ENCODE data around the gene LRRN2.
"Not testable (repeated sequence)": the region's sequence is repeated elsewhere in the genome, so short reads cannot be mapped to it uniquely, and the experiment has no call there.

Gene LRRN2

GRCh38 chr1:204634260-204634910 is 51.2 kb downstream of the LRRN2 start:
- in situ Hi-C loops (cut with HindIII; ENCODE audit: low sequenced_read_pairs) = loop anchor here (5.0 kb wide), 1 partner anchor 48 kb away; no protein-coding TSS in a partner anchor

GRCh38 chr1:204633665-204634064 is 51.9 kb downstream of the LRRN2 start:
- in situ Hi-C loops (cut with HindIII; ENCODE audit: low sequenced_read_pairs) = loop anchor here (5.0 kb wide), 1 partner anchor 49 kb away; no protein-coding TSS in a partner anchor

GRCh38 chr1:204630132-204630905 is 55.2 kb downstream of the LRRN2 start:
- in situ Hi-C loops (cut with HindIII; ENCODE audit: low sequenced_read_pairs) = loop anchor here (5.0 kb wide), 1 partner anchor 52 kb away; no protein-coding TSS in a partner anchor

- in situ Hi-C loops (cut with HindIII; ENCODE audit: low sequenced_read_pairs) = not testable (repeated sequence)
Measured at GRCh38 chr1:204629459-204629858, 56.1 kb downstream of the LRRN2 start.

- in situ Hi-C loops (cut with HindIII; ENCODE audit: low sequenced_read_pairs) = no loop called here
Measured at GRCh38 chr1:204628868-204629267, 56.7 kb downstream of the LRRN2 start.

- in situ Hi-C loops (cut with HindIII; ENCODE audit: low sequenced_read_pairs) = no loop called here
Measured at GRCh38 chr1:204627436-204627835, 58.1 kb downstream of the LRRN2 start.

- in situ Hi-C loops (cut with HindIII; ENCODE audit: low sequenced_read_pairs) = no loop called here
Measured at GRCh38 chr1:204626381-204626780, 59.2 kb downstream of the LRRN2 start.

GRCh38 chr1:204624631-204625216 is 60.8 kb downstream of the LRRN2 start:
- in situ Hi-C loops (cut with HindIII; ENCODE audit: low sequenced_read_pairs) = no loop called here

- in situ Hi-C loops (cut with HindIII; ENCODE audit: low sequenced_read_pairs) = no loop called here
Measured at GRCh38 chr1:204623894-204624361, 61.6 kb downstream of the LRRN2 start.

GRCh38 chr1:204623365-204623893 is 62.1 kb downstream of the LRRN2 start:
- in situ Hi-C loops (cut with HindIII; ENCODE audit: low sequenced_read_pairs) = no loop called here

GRCh38 chr1:204621996-204622395 is 63.5 kb downstream of the LRRN2 start:
- in situ Hi-C loops (cut with HindIII; ENCODE audit: low sequenced_read_pairs) = no loop called here

- in situ Hi-C loops (cut with HindIII; ENCODE audit: low sequenced_read_pairs) = no loop called here
Measured at GRCh38 chr1:204621396-204621795, 64.1 kb downstream of the LRRN2 start.

- in situ Hi-C loops (cut with HindIII; ENCODE audit: low sequenced_read_pairs) = loop anchor here (5.0 kb wide), 1 partner anchor 77 kb away; no protein-coding TSS in a partner anchor
Measured at GRCh38 chr1:204619721-204620120, 65.8 kb downstream of the LRRN2 start.

GRCh38 chr1:204618148-204618760 is 67.3 kb downstream of the LRRN2 start:
- in situ Hi-C loops (cut with HindIII; ENCODE audit: low sequenced_read_pairs) = loop anchor here (5.0 kb wide), 1 partner anchor 76 kb away; no protein-coding TSS in a partner anchor

GRCh38 chr1:204617256-204618147 is 68.0 kb downstream of the LRRN2 start:
- in situ Hi-C loops (cut with HindIII; ENCODE audit: low sequenced_read_pairs) = loop anchor here (5.0 kb wide), 1 partner anchor 75 kb away; no protein-coding TSS in a partner anchor

GRCh38 chr1:204616641-204617040 is 68.9 kb downstream of the LRRN2 start:
- in situ Hi-C loops (cut with HindIII; ENCODE audit: low sequenced_read_pairs) = loop anchor here (5.0 kb wide), 1 partner anchor 74 kb away; no protein-coding TSS in a partner anchor

- in situ Hi-C loops (cut with HindIII; ENCODE audit: low sequenced_read_pairs) = loop anchor here (5.0 kb wide), 1 partner anchor 74 kb away; no protein-coding TSS in a partner anchor
Measured at GRCh38 chr1:204615881-204616280, 69.7 kb downstream of the LRRN2 start.

- in situ Hi-C loops (cut with HindIII; ENCODE audit: low sequenced_read_pairs) = no loop called here
Measured at GRCh38 chr1:204613636-204614035, 71.9 kb downstream of the LRRN2 start.

GRCh38 chr1:204612326-204612725 is 73.2 kb downstream of the LRRN2 start:
- in situ Hi-C loops (cut with HindIII; ENCODE audit: low sequenced_read_pairs) = no loop called here

GRCh38 chr1:204611036-204611435 is 74.5 kb downstream of the LRRN2 start:
- in situ Hi-C loops (cut with HindIII; ENCODE audit: low sequenced_read_pairs) = no loop called here

Measured in endothelial cell of hepatic sinusoid (primary cell).